ENCODE results near the gene HDAC7. TPM values are rescaled to one million over a fixed set of nuclear protein-coding genes. Genes with fewer than 3 reads are reported as not detected.

HDAC7 gene
- total and polyA plus RNA-seq, 4 donors = 3.5 to 14.7 (median 7.2) TPM

DNA sequence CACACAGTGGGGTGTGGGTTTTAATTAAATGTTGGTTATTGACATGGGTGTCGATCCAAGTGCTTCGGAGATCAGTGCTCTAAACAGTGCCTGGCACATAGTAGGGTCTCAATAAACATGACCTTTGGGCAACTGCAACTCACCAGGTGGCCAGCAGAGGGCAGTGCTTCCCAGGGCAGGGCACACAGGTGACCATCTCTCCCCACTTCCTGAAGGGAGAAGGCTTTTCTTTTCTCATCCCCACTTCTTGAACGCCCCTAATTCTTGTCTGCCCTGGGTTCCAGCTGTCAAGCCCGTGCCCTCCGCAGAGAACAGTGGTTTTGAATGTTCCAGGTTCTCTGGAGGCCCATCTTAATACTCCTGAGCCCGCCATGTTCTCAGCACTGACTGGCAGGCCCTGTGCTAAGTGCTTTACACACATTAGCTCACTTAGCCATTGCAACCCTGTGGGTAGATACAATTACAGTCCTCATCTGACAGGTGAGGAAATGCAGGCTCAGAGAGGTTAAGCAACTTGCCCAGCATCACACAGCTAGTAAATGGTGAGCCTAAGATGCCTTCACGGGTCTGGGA is 77.4 kb downstream of the HDAC7 start:
- no peak overlapping the region for H3K4me3 ChIP-seq (ENCODE audit: low read depth in 1 of 3, low read length in 3 of 3)
- H3K4me1 ChIP-seq (ENCODE audit: control insufficient read depth in 4 of 4, insufficient read depth in 4 of 4, low read length in 3 of 4) = peaks cover 2 to 4% (median 4%) of the 10 kb centered on the region in 4 donors
- DNase-seq (ENCODE audit: low spot score) = peak; percentile 85
- TF ChIP-seq RXRA (IDR thresholded peaks at IDR 0.05) = no peak
- TF ChIP-seq HNF4A (conservative IDR thresholded peaks at IDR 0.05) = peak in 1 of 2 donors; percentile 34
- TF ChIP-seq RAD21 (IDR thresholded peaks at IDR 0.05) = peak; percentile 82 to 91
- TF ChIP-seq GABPA (IDR thresholded peaks at IDR 0.05 in 1 of 2, conservative IDR thresholded peaks at IDR 0.05 in 1 of 2) = no peak
- TF ChIP-seq, protein P1, sequence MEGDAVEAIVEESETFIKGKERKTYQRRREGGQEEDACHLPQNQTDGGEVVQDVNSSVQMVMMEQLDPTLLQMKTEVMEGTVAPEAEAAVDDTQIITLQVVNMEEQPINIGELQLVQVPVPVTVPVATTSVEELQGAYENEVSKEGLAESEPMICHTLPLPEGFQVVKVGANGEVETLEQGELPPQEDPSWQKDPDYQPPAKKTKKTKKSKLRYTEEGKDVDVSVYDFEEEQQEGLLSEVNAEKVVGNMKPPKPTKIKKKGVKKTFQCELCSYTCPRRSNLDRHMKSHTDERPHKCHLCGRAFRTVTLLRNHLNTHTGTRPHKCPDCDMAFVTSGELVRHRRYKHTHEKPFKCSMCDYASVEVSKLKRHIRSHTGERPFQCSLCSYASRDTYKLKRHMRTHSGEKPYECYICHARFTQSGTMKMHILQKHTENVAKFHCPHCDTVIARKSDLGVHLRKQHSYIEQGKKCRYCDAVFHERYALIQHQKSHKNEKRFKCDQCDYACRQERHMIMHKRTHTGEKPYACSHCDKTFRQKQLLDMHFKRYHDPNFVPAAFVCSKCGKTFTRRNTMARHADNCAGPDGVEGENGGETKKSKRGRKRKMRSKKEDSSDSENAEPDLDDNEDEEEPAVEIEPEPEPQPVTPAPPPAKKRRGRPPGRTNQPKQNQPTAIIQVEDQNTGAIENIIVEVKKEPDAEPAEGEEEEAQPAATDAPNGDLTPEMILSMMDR (IDR thresholded peaks at IDR 0.05; ENCODE audit: low read depth, low read length, missing input control) = peak; percentile 93
- no peaks in the 10 kb centered on the region for H3K36me3 ChIP-seq (ENCODE audit: control insufficient read depth in 4 of 4, insufficient read depth in 3 of 4, low read depth in 1 of 4, low read length in 3 of 4)
- no peaks in the 10 kb centered on the region for H3K27me3 ChIP-seq (ENCODE audit: control insufficient read depth in 4 of 4, insufficient read depth in 4 of 4, low read length in 3 of 4)
- H3K9me3 ChIP-seq (ENCODE audit: control insufficient read depth in 4 of 4, low read length in 3 of 4) = no peaks in the 10 kb centered on the region
- no peak overlapping the region for H3K9ac ChIP-seq (ENCODE audit: low read depth in 1 of 2, low read length in 2 of 2)
- 56% methylated on average over 7 of the region's 7 CpGs for WGBS
- no peak overlapping the region for H3K27ac ChIP-seq (ENCODE audit: low read depth in 1 of 2, low read length in 2 of 2)

DNA sequence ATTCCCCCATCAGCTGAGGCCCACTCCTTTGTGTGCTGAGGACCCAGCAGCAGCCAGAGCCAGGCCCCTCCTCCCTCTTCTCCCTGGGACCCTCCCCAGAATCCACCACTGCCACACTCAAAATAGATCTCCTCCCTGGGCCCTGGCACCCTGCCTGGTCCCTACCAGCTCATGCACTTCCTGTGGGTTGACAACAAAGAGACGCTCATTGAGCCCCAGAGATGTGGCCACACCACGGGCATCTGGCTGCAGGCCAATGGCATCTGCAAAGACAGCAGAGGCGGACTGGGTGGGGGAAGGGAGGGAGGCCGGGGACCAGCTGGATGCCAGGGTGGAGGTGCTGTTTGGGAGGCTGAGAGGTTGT is 78.4 kb downstream of the HDAC7 start:
- H3K36me3 ChIP-seq (ENCODE audit: control insufficient read depth in 4 of 4, insufficient read depth in 3 of 4, low read depth in 1 of 4, low read length in 3 of 4) = no peaks in the 10 kb centered on the region
- H3K4me3 ChIP-seq (ENCODE audit: low read depth in 1 of 3, low read length in 3 of 3) = no peak overlapping the region
- H3K9ac ChIP-seq (ENCODE audit: low read depth in 1 of 2, low read length in 2 of 2) = no peak overlapping the region
- TF ChIP-seq GABPA (IDR thresholded peaks at IDR 0.05 in 1 of 2, conservative IDR thresholded peaks at IDR 0.05 in 1 of 2) = no peak
- no peak for DNase-seq (ENCODE audit: low spot score)
- H3K27me3 ChIP-seq (ENCODE audit: control insufficient read depth in 4 of 4, insufficient read depth in 4 of 4, low read length in 3 of 4) = no peaks in the 10 kb centered on the region
- no peak overlapping the region for H3K27ac ChIP-seq (ENCODE audit: low read depth in 1 of 2, low read length in 2 of 2)
- H3K9me3 ChIP-seq (ENCODE audit: control insufficient read depth in 4 of 4, low read length in 3 of 4) = no peaks in the 10 kb centered on the region
- peaks cover 10 to 12% (median 11%) of the 10 kb centered on the region in 4 donors for H3K4me1 ChIP-seq (ENCODE audit: control insufficient read depth in 4 of 4, insufficient read depth in 4 of 4, low read length in 3 of 4)
- WGBS = 17% methylated on average over 4 of the region's 4 CpGs

DNA sequence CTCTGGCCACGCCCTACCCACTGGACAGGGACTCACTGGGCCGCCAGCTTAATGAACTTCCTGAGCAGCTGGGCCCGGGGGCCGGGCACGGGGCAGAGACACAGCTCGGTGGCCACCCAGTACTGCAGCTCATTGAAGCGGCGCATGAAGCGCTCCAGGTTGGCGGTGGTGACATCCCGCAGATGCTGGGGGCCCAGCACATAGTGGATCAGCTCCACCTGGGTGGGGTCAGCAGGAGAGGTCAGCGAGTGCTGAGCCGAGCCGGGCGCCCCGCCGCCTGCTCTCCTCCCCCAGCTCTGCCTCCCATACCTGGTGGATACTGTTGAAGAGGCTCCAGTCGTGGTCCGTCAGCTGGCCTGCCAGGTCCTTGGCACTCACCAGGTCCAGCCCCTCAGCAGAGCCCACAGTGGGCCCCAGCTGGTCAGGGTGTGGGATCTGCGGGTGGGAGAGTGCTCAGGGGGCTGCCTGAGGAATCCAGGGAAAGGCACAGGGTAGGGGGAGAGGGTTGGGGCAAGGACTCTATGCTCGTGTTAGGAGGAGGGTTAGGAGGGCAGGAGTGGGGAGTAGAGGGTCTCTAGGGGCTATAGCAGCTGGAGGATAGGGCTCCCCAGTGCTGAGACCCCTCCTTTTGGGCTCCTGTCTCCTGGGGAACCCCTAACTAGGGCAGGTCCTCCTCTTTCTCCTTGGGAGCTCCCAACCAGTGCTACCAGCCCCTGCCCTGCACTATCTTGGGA is 78.9 kb downstream of the HDAC7 start:
- Histone ChIP-seq H3K9ac (ENCODE audit: low read depth in 1 of 2, low read length in 2 of 2) (no peak overlapping the region), H3K9me3 (ENCODE audit: control insufficient read depth in 4 of 4, low read length in 3 of 4) (no peaks in the 10 kb centered on the region), H3K27ac (ENCODE audit: low read depth in 1 of 2, low read length in 2 of 2) (no peak overlapping the region), H3K4me3 (ENCODE audit: low read depth in 1 of 3, low read length in 3 of 3) (no peak overlapping the region), H3K4me1 (ENCODE audit: control insufficient read depth in 4 of 4, insufficient read depth in 4 of 4, low read length in 3 of 4) (peaks cover 10 to 12% (median 11%) of the 10 kb centered on the region in 4 donors), H3K27me3 (ENCODE audit: control insufficient read depth in 4 of 4, insufficient read depth in 4 of 4, low read length in 3 of 4) (no peaks in the 10 kb centered on the region), H3K36me3 (ENCODE audit: control insufficient read depth in 4 of 4, insufficient read depth in 3 of 4, low read depth in 1 of 4, low read length in 3 of 4) (no peaks in the 10 kb centered on the region)
- TF ChIP-seq JUND (IDR thresholded peaks at IDR 0.05) = no peak
- WGBS = 70% methylated on average over 21 of the region's 21 CpGs
- no peak for DNase-seq (ENCODE audit: low spot score)

DNA sequence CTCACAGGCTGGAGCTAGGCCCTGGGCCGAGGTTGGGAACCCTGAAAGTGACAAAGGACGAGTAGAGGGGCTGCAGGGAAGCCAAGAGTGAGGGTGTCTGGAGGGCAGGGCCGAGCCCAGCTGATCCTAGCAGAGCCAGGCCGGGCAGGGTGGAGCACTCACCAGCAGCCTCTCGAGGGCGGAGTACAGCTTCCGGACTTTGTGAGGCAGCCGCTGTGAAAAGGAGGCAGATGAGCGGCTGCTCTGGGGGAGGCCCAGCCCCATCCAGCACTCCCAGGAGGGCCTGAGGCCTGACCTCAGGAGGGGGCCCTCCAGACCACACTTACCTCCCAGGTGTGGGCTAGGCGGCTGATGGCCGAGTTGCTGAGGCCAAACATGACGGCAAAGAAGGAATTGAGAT is 79.7 kb downstream of the HDAC7 start:
- H3K36me3 ChIP-seq (ENCODE audit: control insufficient read depth in 4 of 4, insufficient read depth in 3 of 4, low read depth in 1 of 4, low read length in 3 of 4) = no peaks in the 10 kb centered on the region
- WGBS = 79% methylated on average over 12 of the region's 12 CpGs
- no peak overlapping the region for H3K27ac ChIP-seq (ENCODE audit: low read depth in 1 of 2, low read length in 2 of 2)
- TF ChIP-seq HNF4G (IDR thresholded peaks at IDR 0.05) (no peak), FOXA1 (IDR thresholded peaks at IDR 0.05) (no peak), RAD21 (IDR thresholded peaks at IDR 0.05) (no peak)
- TF ChIP-seq, protein P2, sequence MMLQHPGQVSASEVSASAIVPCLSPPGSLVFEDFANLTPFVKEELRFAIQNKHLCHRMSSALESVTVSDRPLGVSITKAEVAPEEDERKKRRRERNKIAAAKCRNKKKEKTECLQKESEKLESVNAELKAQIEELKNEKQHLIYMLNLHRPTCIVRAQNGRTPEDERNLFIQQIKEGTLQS (IDR thresholded peaks at IDR 0.05) = no peak
- H3K27me3 ChIP-seq (ENCODE audit: control insufficient read depth in 4 of 4, insufficient read depth in 4 of 4, low read length in 3 of 4) = no peaks in the 10 kb centered on the region
- H3K4me3 ChIP-seq (ENCODE audit: low read depth in 1 of 3, low read length in 3 of 3) = no peak overlapping the region
- no peaks in the 10 kb centered on the region for H3K9me3 ChIP-seq (ENCODE audit: control insufficient read depth in 4 of 4, low read length in 3 of 4)
- H3K9ac ChIP-seq (ENCODE audit: low read depth in 1 of 2, low read length in 2 of 2) = no peak overlapping the region
- peaks cover 10 to 12% (median 11%) of the 10 kb centered on the region in 4 donors for H3K4me1 ChIP-seq (ENCODE audit: control insufficient read depth in 4 of 4, insufficient read depth in 4 of 4, low read length in 3 of 4)
- no peak for DNase-seq (ENCODE audit: low spot score)

Data from liver (tissue), 9 donors.